ENCODE measurements around the gene PRKCD. TPM values are rescaled to one million over a fixed set of nuclear protein-coding genes. Genes with fewer than 3 reads are reported as not detected.

PRKCD gene
- total RNA-seq, 4 donors from 2014 or later: 27.2 to 35.8 (median 31.4) TPM

- no peak for DNase-seq (ENCODE audit: low spot score in 2 of 2)
- 71 to 82% methylated on average over 15 of the region's 15 CpGs for WGBS, 2 donors
Measured at GRCh38 chr3:53168175-53168923, 7.3 kb downstream of the PRKCD start.

DNA sequence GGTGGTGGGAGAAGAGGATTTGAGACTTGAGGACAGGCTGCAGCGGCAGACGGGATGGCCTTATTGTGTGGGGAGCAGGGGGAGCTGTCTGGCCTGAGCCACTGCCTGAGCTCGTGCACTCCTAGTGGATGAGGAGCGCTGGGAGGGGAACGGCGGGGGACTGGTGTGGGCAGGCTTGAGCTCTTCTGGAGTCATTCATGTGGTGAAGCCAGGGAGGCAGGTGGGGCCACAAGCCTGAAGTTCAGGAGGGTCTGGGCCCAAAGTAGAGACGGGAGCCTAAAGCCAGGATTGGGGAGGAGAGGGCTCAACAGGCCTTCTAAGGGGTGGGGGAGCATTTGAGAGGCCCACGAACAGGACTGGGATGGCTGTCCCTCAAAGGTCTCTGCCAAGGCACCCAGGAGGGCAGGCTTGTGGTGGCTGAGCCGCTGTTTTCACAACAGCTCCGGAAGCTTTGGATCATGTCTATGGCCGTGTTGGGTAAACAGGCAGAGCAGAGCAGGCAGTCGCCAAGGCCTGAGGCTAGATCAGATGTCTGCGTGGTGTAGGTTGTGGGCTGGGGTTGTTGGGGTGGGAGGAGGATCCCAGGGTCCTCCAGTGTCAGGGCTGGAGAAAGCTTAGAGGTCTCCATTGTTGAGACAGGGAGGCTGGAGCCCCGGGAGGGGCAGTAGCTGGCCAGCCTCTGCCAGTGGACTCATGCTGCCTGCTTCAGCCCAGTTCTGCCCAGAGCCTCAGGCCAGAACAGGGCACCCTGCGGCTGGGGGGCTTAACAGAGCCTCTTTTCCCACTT is 8.2 kb downstream of the PRKCD start:
- no peak for DNase-seq (ENCODE audit: low spot score in 2 of 2)
- no peak for TF ChIP-seq POLR2A (IDR thresholded peaks at IDR 0.05)
- TF ChIP-seq CTCF (IDR thresholded peaks at IDR 0.05): no peak
- 54 to 79% methylated on average over 15 of the region's 15 CpGs for WGBS, 2 donors
- H3K4me3 ChIP-seq (ENCODE audit: low read depth, poor library complexity, severe bottlenecking): no peak overlapping the region
- intact Hi-C loops (cut with DNase I; ENCODE audit: low total_unique reads): no loop called here

More at GRCh38 chr3:53168175-53168923, 7.3 kb downstream of the PRKCD start:
- TF ChIP-seq POLR2A (IDR thresholded peaks at IDR 0.05) (no peak), CTCF (IDR thresholded peaks at IDR 0.05) (no peak)
- no peak overlapping the region for H3K4me3 ChIP-seq (ENCODE audit: low read depth, poor library complexity, severe bottlenecking)
- intact Hi-C loops (cut with DNase I; ENCODE audit: low total_unique reads): no loop called here

GRCh38 chr3:53169832-53170324 is 8.9 kb downstream of the PRKCD start:
- DNase-seq (ENCODE audit: low spot score in 2 of 2): no peak
- TF ChIP-seq CTCF (IDR thresholded peaks at IDR 0.05) (no peak), POLR2A (IDR thresholded peaks at IDR 0.05) (no peak)
- 90 to 91% methylated on average over 7 to 9 of the region's 9 CpGs for WGBS, 2 donors
- no peak overlapping the region for H3K4me3 ChIP-seq (ENCODE audit: low read depth, poor library complexity, severe bottlenecking)
- intact Hi-C loops (cut with DNase I; ENCODE audit: low total_unique reads): no loop called here

DNA sequence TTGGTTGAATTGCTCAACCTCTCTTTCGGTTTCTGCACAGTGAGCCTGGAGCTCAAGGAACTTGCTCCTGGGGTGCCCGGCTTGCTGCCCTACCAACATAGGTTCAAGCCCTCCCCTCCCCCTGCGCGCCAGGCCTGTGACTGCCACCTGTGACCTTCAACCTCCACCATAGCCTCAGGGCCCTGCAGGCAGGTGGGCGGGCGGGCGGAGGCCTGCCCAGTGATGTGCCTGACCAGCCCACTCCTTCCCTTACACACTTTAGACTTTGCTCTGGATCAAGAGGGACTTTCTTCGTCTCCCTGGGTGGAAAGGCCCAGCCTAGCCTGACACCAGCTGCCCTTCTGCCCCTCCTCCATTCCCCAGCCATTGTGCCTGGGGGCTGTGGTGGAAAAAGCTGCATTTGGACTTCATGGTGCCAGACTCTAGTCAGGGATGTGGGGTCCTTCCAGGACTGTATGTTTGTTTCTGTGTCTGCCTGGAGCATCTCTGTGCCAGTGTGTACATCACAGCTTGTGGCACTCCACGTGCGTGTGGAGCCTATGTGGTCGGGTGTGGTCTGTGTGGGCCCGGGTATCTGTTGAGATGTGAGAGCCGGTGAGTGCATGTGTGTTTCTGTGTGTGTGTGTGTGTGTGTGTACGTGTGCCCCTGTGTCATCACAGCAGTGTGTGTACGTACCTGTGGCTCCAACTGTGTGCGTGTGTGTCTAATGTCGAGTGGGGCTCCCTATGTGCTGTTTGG is 9.5 kb downstream of the PRKCD start:
- 68 to 76% methylated on average over 12 to 17 of the region's 17 CpGs for WGBS, 2 donors
- no peak overlapping the region for H3K4me3 ChIP-seq (ENCODE audit: low read depth, poor library complexity, severe bottlenecking)
- no peak for DNase-seq (ENCODE audit: low spot score in 2 of 2)
- intact Hi-C loops (cut with DNase I; ENCODE audit: low total_unique reads): no loop called here
- no peak for TF ChIP-seq POLR2A (IDR thresholded peaks at IDR 0.05)
- no peak for TF ChIP-seq CTCF (IDR thresholded peaks at IDR 0.05)

GRCh38 chr3:53171064-53171418 is 10.0 kb downstream of the PRKCD start:
- DNase-seq (ENCODE audit: low spot score in 2 of 2): no peak
- intact Hi-C loops (cut with DNase I; ENCODE audit: low total_unique reads): no loop called here
- no peak overlapping the region for H3K4me3 ChIP-seq (ENCODE audit: low read depth, poor library complexity, severe bottlenecking)
- TF ChIP-seq CTCF (IDR thresholded peaks at IDR 0.05) (no peak), POLR2A (IDR thresholded peaks at IDR 0.05) (no peak)
- 60 to 75% methylated on average over 2 to 7 of the region's 7 CpGs for WGBS, 2 donors

All from lower leg skin (tissue), 4 donors.